ELR (cell line): ENCODE measurements around the gene AFF1.

Experiments used
- DNase-seq: peaks from one replicate; pipeline ENCODE4 v3.0.0-alpha.2; 2015; ENCODE audit warnings: low read depth

The AFF1 gene, protein sequence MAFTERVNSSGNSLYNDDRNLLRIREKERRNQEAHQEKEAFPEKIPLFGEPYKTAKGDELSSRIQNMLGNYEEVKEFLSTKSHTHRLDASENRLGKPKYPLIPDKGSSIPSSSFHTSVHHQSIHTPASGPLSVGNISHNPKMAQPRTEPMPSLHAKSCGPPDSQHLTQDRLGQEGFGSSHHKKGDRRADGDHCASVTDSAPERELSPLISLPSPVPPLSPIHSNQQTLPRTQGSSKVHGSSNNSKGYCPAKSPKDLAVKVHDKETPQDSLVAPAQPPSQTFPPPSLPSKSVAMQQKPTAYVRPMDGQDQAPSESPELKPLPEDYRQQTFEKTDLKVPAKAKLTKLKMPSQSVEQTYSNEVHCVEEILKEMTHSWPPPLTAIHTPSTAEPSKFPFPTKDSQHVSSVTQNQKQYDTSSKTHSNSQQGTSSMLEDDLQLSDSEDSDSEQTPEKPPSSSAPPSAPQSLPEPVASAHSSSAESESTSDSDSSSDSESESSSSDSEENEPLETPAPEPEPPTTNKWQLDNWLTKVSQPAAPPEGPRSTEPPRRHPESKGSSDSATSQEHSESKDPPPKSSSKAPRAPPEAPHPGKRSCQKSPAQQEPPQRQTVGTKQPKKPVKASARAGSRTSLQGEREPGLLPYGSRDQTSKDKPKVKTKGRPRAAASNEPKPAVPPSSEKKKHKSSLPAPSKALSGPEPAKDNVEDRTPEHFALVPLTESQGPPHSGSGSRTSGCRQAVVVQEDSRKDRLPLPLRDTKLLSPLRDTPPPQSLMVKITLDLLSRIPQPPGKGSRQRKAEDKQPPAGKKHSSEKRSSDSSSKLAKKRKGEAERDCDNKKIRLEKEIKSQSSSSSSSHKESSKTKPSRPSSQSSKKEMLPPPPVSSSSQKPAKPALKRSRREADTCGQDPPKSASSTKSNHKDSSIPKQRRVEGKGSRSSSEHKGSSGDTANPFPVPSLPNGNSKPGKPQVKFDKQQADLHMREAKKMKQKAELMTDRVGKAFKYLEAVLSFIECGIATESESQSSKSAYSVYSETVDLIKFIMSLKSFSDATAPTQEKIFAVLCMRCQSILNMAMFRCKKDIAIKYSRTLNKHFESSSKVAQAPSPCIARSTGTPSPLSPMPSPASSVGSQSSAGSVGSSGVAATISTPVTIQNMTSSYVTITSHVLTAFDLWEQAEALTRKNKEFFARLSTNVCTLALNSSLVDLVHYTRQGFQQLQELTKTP

DNA sequence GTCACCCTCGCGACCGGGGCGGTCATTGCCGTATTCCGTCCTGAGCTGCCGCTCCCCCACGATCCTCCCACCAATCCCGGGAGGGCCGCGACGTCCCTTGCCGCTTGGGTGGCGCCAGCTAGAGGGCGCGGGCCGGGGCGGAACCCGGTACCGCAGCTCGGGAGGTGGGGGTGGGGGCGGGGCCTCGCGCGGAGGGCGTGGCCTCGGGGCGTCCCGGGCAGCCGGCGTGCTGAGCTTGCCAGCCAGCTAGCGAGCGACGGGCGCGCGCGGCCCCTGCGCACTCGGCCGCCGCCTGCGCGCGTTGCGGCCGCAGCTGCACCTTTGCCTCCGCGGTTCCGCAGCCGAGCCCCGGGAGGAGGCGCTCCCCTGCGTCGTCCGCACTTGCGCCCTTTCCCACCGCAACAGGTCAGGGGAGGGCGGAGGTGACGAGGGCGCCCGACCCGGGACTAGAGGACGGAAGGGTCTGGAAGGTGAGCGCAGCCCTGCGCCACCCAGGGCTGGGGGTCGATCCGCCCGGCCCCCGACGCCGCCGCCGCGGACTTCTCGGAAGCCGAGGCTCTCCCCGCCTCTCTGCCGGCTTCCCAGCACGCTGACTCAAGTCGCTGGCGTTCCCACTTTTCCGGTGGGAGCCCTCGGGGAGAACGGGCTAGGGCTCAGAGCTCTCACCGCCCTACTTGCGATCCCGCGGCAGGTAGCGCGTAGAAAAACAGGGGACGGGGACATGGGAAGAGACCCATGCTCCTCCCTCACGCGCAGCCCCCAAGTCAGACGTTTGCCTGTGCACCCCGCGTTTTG lies at the start of gene AFF1:
Gene AFF1, plus strand, starts transcription at position 241 of the 795 bp plus-strand sequence. CDS start 13,523 bp downstream, outside the sequence.
- peak; percentile 90 for DNase-seq

DNA sequence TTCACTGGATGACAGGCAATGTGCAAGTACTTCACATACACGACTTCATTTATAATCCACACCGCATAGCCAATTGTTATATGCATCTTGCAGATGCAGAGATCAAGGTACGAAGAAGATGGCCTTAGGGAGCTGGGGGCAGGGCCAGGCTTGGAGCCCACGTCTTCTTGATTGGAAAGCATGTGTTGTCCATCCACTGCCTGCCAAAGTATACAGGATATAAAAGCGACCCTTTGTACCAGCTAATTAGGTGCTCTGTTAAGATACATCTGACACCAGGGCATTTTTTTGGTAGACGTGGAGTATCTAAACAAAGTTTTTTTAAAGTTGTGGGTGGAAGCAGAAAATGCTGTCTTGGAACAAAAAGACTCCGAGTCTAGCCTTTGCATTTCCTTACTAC lies 44.0 kb upstream of the AFF1 start:
- no peak for DNase-seq

DNA sequence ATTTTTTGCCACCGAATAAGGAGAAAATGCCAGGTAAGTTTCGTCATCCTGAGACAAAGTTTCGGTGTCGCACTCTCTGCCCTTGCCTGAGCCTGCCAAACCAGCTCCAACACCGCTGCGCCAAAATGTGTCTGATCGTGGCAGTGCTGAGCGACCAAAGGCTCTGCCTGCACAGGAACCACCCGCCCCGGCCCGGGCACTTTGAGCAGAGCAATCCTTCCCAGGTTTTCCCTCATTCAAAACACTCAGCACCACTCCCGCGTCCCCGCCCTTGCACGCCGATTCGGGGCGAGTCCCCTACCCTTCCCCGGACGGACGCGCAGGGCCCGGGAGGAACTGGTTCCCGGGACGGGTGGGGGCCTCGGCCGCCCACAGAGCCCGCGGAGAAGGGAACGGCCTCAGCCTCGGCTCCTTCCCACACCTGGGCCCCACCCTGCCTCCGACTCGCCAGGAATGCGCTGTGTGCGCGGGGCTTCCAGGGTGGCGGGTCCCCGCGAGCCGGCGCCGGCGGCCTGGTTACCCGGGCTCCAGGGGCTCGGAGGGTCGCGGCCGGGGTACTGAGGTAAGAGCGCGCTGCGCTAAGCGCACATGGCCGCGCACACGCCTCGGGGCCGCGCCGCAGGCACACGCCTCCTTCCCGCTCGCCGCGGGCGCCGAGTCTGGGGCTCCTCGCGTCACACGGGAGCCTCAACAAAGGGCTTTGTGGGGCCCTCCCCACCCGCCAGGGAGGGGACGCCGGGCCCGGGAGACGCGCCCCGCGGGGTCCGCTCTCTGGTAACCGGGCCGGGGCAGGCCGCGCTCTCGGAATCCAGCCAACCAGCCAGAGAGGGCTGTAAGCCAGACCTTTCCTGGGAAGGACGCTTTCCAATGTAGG lies 42.8 kb upstream of the AFF1 start, which contains the start of gene C4orf36:
Gene C4orf36, minus strand, starts transcription at position 661 of the 874 bp plus-strand sequence. CDS start 902 bp downstream, outside the sequence.
- DNase-seq, result peak; percentile 71

DNA sequence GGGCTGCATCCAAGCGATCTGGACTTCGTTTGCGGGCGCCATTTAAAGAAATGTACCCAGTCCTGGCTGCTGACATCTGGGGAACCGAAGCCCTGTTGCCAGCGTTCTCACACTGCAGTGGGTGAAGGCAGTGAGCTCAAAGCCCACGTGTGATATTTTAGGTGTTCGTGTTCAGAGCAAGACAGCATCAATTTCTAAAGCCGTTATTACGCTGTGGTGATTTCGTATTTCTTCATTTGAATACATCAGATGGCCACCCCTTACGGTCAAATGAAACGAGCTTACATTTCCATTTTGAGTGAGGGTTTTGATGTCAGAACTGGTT lies 42.2 kb upstream of the AFF1 start:
- no peak for DNase-seq

GRCh38 chr4:86893136-86893535 lies 41.7 kb upstream of the AFF1 start:
- DNase-seq, result no peak

DNA sequence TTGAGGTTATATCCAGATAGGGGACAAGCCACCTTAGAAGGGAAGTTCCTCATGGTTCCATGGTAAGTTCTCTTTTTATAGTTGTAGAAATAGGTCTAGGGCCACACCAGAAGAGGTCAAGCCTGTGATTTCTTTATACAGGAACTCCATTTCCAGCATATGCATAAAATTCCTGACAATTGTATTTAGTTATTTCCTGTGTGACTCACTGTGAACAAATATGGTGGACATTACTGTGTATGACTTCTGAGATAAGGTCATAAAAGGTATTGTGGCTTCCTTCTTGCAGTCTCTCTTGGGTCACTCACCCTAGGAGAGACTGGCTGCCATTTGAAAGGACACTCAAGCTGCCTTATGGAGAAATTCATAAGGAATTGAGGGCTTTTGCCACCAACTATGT lies 40.4 kb upstream of the AFF1 start:
- DNase-seq, result peak; percentile 62

GRCh38 chr4:86895692-86896488 lies 38.9 kb upstream of the AFF1 start:
- DNase-seq, result peak; percentile 81

GRCh38 chr4:86896596-86896995 lies 38.2 kb upstream of the AFF1 start:
- no peak for DNase-seq

DNA sequence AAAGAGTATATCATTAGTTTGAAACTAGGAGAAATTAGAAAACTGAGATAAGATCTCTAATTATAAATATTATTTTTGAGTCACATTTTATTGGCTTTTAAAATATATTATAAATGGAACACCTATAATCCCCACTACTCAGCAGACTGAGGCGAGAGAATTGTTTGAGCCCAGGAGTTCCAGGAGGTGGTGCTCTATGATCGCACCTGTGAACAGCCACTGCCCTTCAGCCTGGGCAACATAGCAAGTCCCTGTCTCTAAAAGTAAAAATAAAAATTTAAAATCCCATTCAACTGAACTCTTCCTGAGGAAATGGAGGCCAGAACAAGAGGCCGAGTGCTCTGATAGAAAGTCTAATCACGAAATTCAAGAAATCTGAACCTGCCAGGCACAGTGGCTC lies 36.2 kb upstream of the AFF1 start:
- DNase-seq, result no peak

GRCh38 chr4:86901864-86902263 lies 32.9 kb upstream of the AFF1 start:
- no peak for DNase-seq

- DNase-seq, result no peak
Observed at GRCh38 chr4:86908251-86908657, 26.6 kb upstream of the AFF1 start.

GRCh38 chr4:86909546-86910295 lies 25.1 kb upstream of the AFF1 start:
- DNase-seq, result no peak

GRCh38 chr4:86910369-86910768 lies 24.4 kb upstream of the AFF1 start:
- no peak for DNase-seq

- no peak for DNase-seq
Observed at GRCh38 chr4:86910820-86911684, 23.8 kb upstream of the AFF1 start.

- DNase-seq, result no peak
Observed at GRCh38 chr4:86916392-86916791, 18.4 kb upstream of the AFF1 start.

- DNase-seq, result no peak
Observed at GRCh38 chr4:86917212-86918039, 17.4 kb upstream of the AFF1 start.

DNA sequence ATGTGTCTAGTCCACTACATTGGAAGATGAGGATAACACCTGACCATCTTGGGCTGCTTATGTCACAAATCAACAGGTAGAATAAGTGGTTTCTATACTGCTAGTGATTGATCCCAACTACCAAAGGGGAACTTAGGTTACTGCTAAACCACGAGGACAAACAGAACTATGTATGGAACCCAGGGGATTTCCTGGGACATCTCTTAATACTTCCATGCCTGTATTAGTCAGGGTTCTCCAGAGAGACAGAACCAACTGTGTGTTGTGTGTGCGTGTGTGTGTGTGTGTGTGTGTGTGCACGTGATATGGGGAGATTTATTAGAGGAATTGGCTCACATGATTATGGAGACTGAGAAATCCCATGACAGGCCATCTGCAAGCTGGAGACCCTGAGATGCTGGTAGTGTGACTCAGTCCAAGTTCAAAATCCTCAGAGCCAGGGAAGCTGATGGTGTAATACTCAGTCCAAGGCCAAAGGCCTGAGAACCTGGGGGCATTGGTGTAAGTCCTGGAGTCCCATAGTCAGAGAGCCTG lies 16.2 kb upstream of the AFF1 start:
- peak; percentile 56 for DNase-seq
